GM18873 (cell line): ENCODE measurements around the gene SH3RF3.

ENCODE experiments used
- ATAC-seq: cut with Tn5 transposase; IDR thresholded peaks from one replicate; pipeline ENCODE4 v1.9.1; 2021; ENCODE audit warnings: mild to moderate bottlenecking, moderate library complexity, moderate number of reproducible peaks; ENCODE audit not compliant: unreplicated experiment, low FRiP score

SH3RF3 gene

GRCh38 chr2:109500910-109501309, 371.9 kb downstream of the SH3RF3 start:
- ATAC-seq = no peak

- ATAC-seq = no peak
These were observed 372.5 kb downstream of the SH3RF3 start for GRCh38 chr2:109501461-109501860.

- no peak for ATAC-seq
These were observed 374.2 kb downstream of the SH3RF3 start for GRCh38 chr2:109503191-109503590.

- peak; percentile 50 for ATAC-seq
These were observed 378.2 kb downstream of the SH3RF3 start for GRCh38 chr2:109507217-109507616.

GRCh38 chr2:109507828-109508227, 378.8 kb downstream of the SH3RF3 start:
- ATAC-seq = no peak

GRCh38 chr2:109508556-109508955, 379.6 kb downstream of the SH3RF3 start:
- no peak for ATAC-seq

- ATAC-seq = no peak
These were observed 381.4 kb downstream of the SH3RF3 start for GRCh38 chr2:109510136-109511028.

GRCh38 chr2:109511168-109511567, 382.2 kb downstream of the SH3RF3 start:
- ATAC-seq = no peak

- ATAC-seq = no peak
These were observed 383.1 kb downstream of the SH3RF3 start for GRCh38 chr2:109512076-109512475.

- ATAC-seq = no peak
These were observed 384.2 kb downstream of the SH3RF3 start for GRCh38 chr2:109513230-109513629.

- ATAC-seq = peak; percentile 73
These were observed 385.0 kb downstream of the SH3RF3 start for GRCh38 chr2:109513749-109514588.

- ATAC-seq = no peak
These were observed 385.9 kb downstream of the SH3RF3 start for GRCh38 chr2:109514857-109515256.

GRCh38 chr2:109516445-109517117, 387.6 kb downstream of the SH3RF3 start:
- no peak for ATAC-seq

GRCh38 chr2:109517118-109517889, 388.3 kb downstream of the SH3RF3 start:
- no peak for ATAC-seq

GRCh38 chr2:109519513-109519912, 390.5 kb downstream of the SH3RF3 start:
- ATAC-seq = no peak

- no peak for ATAC-seq
These were observed 392.4 kb downstream of the SH3RF3 start for GRCh38 chr2:109521233-109522062.

GRCh38 chr2:109522063-109522374, 393.0 kb downstream of the SH3RF3 start:
- ATAC-seq = no peak

GRCh38 chr2:109523121-109523520, 394.1 kb downstream of the SH3RF3 start:
- ATAC-seq = no peak
